ENCODE data around the gene MICAL3. TPM values are rescaled to one million over a fixed set of nuclear protein-coding genes. Genes with fewer than 3 reads are reported as not detected.

The MICAL3 gene
- polyA plus RNA-seq, 1 of the 3 experiments (the other 2 are of a cell fraction): 83.1 TPM

DNA sequence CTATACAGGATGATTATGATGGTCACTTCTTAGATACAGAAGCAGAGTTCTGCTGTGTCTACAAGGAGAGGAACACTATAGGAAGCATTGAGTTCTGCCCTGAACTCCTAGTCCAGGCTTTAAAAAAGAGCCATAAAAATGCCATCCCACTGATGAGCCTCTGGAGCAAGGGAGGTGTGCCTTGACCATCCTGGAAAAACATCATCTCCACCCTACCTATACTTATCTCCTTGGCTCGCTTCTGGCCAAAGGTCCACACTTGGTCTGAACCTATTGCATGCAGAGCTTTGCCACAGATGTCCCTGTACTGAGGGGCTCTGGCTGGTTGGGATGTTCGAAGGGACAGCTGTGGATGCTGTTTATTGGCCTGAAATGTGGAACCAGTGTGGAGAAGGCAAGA is 49.1 kb upstream of the MICAL3 start:
- H3K4me2 ChIP-seq: no peak overlapping the region
- peaks cover 16% of the 10 kb centered on the region for H3K79me2 ChIP-seq (ENCODE audit: insufficient read depth)
- WGBS (ENCODE audit: low lambda C conversion rate): 91% methylated on average over 2 of the region's 2 CpGs
- ChIA-PET POLR2A (no interaction called here), CTCF (interaction anchor here (1.2 to 9.7 kb wide), 6 partner anchors 10 to 515 kb away, joined by 3 to 186 read pairs (median 6); partner anchors contain the start of gene MICAL3)
- peaks cover 9 to 12% of the 10 kb centered on the region in 2 experiments; a peak in 3 of 4 replicates for H3K4me1 ChIP-seq (ENCODE audit: control insufficient read depth in 1 of 2, insufficient read depth in 2 of 2, low read depth in 1 of 2, low read length in 1 of 2)
- H2AFZ ChIP-seq (ENCODE audit: low read depth): no peak overlapping the region
- H3K27me3 ChIP-seq (ENCODE audit: insufficient read depth): no peaks in the 10 kb centered on the region
- H3K9me3 ChIP-seq: no peaks in the 10 kb centered on the region
- H3K4me3 ChIP-seq (ENCODE audit: low read depth in 2 of 2, low read length in 1 of 2): no peak overlapping the region
- no peaks in the 10 kb centered on the region for H4K20me1 ChIP-seq (ENCODE audit: insufficient read depth)
- DNase-seq: no peak
- no peaks in the 10 kb centered on the region for H3K9me2 ChIP-seq
- H3K36me3 ChIP-seq (replicated peaks in 1 of 2; ENCODE audit: control insufficient read depth in 1 of 2, insufficient read depth in 2 of 2, low read length in 1 of 2): no peaks in the 10 kb centered on the region
- H3F3A ChIP-seq (replicated peaks; ENCODE audit: insufficient read depth): peaks cover 7% of the 10 kb centered on the region
- TF ChIP-seq TCF12 (IDR thresholded peaks at IDR 0.05) (no peak), RAD21 (IDR thresholded peaks at IDR 0.05; ENCODE audit: low read length) (no peak), RXRA (IDR thresholded peaks at IDR 0.05; ENCODE audit: borderline replicate concordance, low read depth) (no peak), SIN3A (IDR thresholded peaks at IDR 0.05; ENCODE audit: borderline replicate concordance, low read depth, low read length) (no peak)
- TF ChIP-seq, protein P1, sequence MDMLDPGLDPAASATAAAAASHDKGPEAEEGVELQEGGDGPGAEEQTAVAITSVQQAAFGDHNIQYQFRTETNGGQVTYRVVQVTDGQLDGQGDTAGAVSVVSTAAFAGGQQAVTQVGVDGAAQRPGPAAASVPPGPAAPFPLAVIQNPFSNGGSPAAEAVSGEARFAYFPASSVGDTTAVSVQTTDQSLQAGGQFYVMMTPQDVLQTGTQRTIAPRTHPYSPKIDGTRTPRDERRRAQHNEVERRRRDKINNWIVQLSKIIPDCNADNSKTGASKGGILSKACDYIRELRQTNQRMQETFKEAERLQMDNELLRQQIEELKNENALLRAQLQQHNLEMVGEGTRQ (IDR thresholded peaks at IDR 0.05; ENCODE audit: borderline replicate concordance, low read depth, low read length): no peak
- TF ChIP-seq, protein P2, sequence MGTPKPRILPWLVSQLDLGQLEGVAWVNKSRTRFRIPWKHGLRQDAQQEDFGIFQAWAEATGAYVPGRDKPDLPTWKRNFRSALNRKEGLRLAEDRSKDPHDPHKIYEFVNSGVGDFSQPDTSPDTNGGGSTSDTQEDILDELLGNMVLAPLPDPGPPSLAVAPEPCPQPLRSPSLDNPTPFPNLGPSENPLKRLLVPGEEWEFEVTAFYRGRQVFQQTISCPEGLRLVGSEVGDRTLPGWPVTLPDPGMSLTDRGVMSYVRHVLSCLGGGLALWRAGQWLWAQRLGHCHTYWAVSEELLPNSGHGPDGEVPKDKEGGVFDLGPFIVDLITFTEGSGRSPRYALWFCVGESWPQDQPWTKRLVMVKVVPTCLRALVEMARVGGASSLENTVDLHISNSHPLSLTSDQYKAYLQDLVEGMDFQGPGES (IDR thresholded peaks at IDR 0.05; ENCODE audit: low read depth, low read length): no peak
- no peak overlapping the region for H3K27ac ChIP-seq (ENCODE audit: low read depth in 2 of 2, low read length in 1 of 2)
- no peak overlapping the region for H3K9ac ChIP-seq

DNA sequence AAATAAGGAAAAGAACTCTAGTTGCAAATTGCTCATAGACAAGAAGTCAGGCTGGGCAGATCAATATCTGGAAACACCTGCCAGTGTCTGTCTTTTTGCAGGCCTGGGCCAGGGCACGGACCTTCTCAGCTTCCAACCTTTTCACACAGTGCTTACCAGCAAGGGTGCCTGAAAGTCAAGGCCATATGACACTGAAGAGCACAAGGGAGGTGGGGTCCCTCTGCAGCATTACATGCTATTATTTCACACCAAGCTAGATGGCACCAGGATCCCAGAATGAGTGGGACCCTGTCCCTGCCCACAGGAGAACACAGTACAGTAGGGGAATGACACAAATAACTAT is 47.6 kb upstream of the MICAL3 start:
- ChIA-PET POLR2A (no interaction called here), CTCF (interaction anchor here (0.6 to 9.7 kb wide), 14 partner anchors 9 to 1001 kb away, joined by 3 to 186 read pairs (median 4); partner anchors contain the start of gene MICAL3)
- Histone ChIP-seq H3K36me3 (replicated peaks in 1 of 2; ENCODE audit: control insufficient read depth in 1 of 2, insufficient read depth in 2 of 2, low read length in 1 of 2) (no peaks in the 10 kb centered on the region), H3K27me3 (ENCODE audit: insufficient read depth) (no peaks in the 10 kb centered on the region), H3K4me2 (no peak overlapping the region), H4K20me1 (ENCODE audit: insufficient read depth) (no peaks in the 10 kb centered on the region), H3K27ac (ENCODE audit: low read depth in 2 of 2, low read length in 1 of 2) (no peak overlapping the region), H3K9me2 (no peaks in the 10 kb centered on the region), H3K9me3 (no peaks in the 10 kb centered on the region), H2AFZ (ENCODE audit: low read depth) (no peak overlapping the region), H3K79me2 (ENCODE audit: insufficient read depth) (peaks cover 4% of the 10 kb centered on the region; the same call in 1 of the 2 replicates), H3K4me1 (ENCODE audit: control insufficient read depth in 1 of 2, insufficient read depth in 2 of 2, low read depth in 1 of 2, low read length in 1 of 2) (peaks cover 8% of the 10 kb centered on the region in 2 experiments; a peak in 3 of 4 replicates), H3K9ac (no peak overlapping the region), H3F3A (replicated peaks; ENCODE audit: insufficient read depth) (peaks cover 7% of the 10 kb centered on the region), H3K4me3 (ENCODE audit: low read depth in 2 of 2, low read length in 1 of 2) (no peak overlapping the region)
- TF ChIP-seq NFIC (IDR thresholded peaks at IDR 0.05; ENCODE audit: borderline replicate concordance): no peak
- no peak for TF ChIP-seq GATA2 (CRISPR knock-in tag; IDR thresholded peaks at IDR 0.05)
- no peak for TF ChIP-seq EP300 (IDR thresholded peaks at IDR 0.05; ENCODE audit: borderline replicate concordance in 1 of 2, low read depth in 1 of 2, low read length in 1 of 2)
- TF ChIP-seq TEAD4 (IDR thresholded peaks at IDR 0.05; ENCODE audit: borderline replicate concordance, insufficient read depth): no peak
- TF ChIP-seq CHD2 (IDR thresholded peaks at IDR 0.05; ENCODE audit: low read length, partially characterized antibody): no peak
- TF ChIP-seq, protein P2 (IDR thresholded peaks at IDR 0.05; ENCODE audit: low read depth, low read length): no peak
- TF ChIP-seq RXRA (IDR thresholded peaks at IDR 0.05; ENCODE audit: borderline replicate concordance, low read depth): no peak
- TF ChIP-seq RFX5 (IDR thresholded peaks at IDR 0.05; ENCODE audit: low read length): no peak
- TF ChIP-seq, protein P3, sequence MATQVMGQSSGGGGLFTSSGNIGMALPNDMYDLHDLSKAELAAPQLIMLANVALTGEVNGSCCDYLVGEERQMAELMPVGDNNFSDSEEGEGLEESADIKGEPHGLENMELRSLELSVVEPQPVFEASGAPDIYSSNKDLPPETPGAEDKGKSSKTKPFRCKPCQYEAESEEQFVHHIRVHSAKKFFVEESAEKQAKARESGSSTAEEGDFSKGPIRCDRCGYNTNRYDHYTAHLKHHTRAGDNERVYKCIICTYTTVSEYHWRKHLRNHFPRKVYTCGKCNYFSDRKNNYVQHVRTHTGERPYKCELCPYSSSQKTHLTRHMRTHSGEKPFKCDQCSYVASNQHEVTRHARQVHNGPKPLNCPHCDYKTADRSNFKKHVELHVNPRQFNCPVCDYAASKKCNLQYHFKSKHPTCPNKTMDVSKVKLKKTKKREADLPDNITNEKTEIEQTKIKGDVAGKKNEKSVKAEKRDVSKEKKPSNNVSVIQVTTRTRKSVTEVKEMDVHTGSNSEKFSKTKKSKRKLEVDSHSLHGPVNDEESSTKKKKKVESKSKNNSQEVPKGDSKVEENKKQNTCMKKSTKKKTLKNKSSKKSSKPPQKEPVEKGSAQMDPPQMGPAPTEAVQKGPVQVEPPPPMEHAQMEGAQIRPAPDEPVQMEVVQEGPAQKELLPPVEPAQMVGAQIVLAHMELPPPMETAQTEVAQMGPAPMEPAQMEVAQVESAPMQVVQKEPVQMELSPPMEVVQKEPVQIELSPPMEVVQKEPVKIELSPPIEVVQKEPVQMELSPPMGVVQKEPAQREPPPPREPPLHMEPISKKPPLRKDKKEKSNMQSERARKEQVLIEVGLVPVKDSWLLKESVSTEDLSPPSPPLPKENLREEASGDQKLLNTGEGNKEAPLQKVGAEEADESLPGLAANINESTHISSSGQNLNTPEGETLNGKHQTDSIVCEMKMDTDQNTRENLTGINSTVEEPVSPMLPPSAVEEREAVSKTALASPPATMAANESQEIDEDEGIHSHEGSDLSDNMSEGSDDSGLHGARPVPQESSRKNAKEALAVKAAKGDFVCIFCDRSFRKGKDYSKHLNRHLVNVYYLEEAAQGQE (IDR thresholded peaks at IDR 0.05; ENCODE audit: low read depth, low read length): no peak
- no peak for TF ChIP-seq YY1 (IDR thresholded peaks at IDR 0.05; ENCODE audit: low read depth)
- TF ChIP-seq SIN3A (IDR thresholded peaks at IDR 0.05; ENCODE audit: borderline replicate concordance, low read depth, low read length): no peak
- TF ChIP-seq, protein P4, sequence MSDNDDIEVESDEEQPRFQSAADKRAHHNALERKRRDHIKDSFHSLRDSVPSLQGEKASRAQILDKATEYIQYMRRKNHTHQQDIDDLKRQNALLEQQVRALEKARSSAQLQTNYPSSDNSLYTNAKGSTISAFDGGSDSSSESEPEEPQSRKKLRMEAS (IDR thresholded peaks at IDR 0.05; ENCODE audit: low read depth): no peak
- no peak for TF ChIP-seq JUND (IDR thresholded peaks at IDR 0.05)
- no peak for TF ChIP-seq RCOR1 (IDR thresholded peaks at IDR 0.05; ENCODE audit: low read length)
- no peak for TF ChIP-seq TAF1 (IDR thresholded peaks at IDR 0.05; ENCODE audit: borderline replicate concordance, low read depth, low read length)
- no peak for TF ChIP-seq GABPA (IDR thresholded peaks at IDR 0.05; ENCODE audit: low read depth)
- 73% methylated on average over 1 of the region's 1 CpG for WGBS (ENCODE audit: low lambda C conversion rate)
- DNase-seq: no peak
